AG08395 (cell line): ENCODE data around the gene GNRHR.

Experiments
- DNase-seq: peaks from one replicate; pipeline ENCODE4 v3.0.0; 2012; ENCODE audit warnings: mixed read lengths, low spot score

GNRHR gene

GRCh38 chr4:67700116-67700737, 54.0 kb downstream of the GNRHR start:
- DNase-seq, result no peak

GRCh38 chr4:67699603-67700002, 54.6 kb downstream of the GNRHR start:
- DNase-seq, result no peak

- DNase-seq, result no peak
Measured at GRCh38 chr4:67697860-67698687, 56.1 kb downstream of the GNRHR start.

- DNase-seq, result no peak
Measured at GRCh38 chr4:67696061-67696460, 58.1 kb downstream of the GNRHR start.

- no peak for DNase-seq
Measured at GRCh38 chr4:67694662-67695061, 59.5 kb downstream of the GNRHR start.

- DNase-seq, result no peak
Measured at GRCh38 chr4:67691328-67691727, 62.9 kb downstream of the GNRHR start.
